Epithelial cell of esophagus (primary cell): ENCODE data around the gene CPT2.
A peak's percentile ranks its signal among the peaks of the same experiment; 100 is the strongest.

Experiments
- DNase-seq: peaks from one replicate; pipeline ENCODE4 v3.0.0; 2010; ENCODE audit warnings: low read depth
- H3K4me3 ChIP-seq: 2 replicates; pipeline ENCODE4 v1.5.1; 2011; ENCODE audit warnings: mild to moderate bottlenecking, low read length, control low read depth
- TF ChIP-seq, protein P1 (sequence below): IDR thresholded peaks from 2 replicates; pipeline ENCODE4 v1.5.1; 2011; ENCODE audit warnings: low read depth, mild to moderate bottlenecking, low read length, control low read depth, inconsistent platforms; ENCODE audit not compliant: insufficient read depth; ENCODE audit errors: missing control alignments

Gene CPT2

GRCh38 chr1:53196485-53197290 lies at the start of gene CPT2:
TSS of gene CPT2 (plus strand) at chr1:53196824. CDS start at chr1:53196944, 120 bp downstream.
- TF ChIP-seq, protein P1, sequence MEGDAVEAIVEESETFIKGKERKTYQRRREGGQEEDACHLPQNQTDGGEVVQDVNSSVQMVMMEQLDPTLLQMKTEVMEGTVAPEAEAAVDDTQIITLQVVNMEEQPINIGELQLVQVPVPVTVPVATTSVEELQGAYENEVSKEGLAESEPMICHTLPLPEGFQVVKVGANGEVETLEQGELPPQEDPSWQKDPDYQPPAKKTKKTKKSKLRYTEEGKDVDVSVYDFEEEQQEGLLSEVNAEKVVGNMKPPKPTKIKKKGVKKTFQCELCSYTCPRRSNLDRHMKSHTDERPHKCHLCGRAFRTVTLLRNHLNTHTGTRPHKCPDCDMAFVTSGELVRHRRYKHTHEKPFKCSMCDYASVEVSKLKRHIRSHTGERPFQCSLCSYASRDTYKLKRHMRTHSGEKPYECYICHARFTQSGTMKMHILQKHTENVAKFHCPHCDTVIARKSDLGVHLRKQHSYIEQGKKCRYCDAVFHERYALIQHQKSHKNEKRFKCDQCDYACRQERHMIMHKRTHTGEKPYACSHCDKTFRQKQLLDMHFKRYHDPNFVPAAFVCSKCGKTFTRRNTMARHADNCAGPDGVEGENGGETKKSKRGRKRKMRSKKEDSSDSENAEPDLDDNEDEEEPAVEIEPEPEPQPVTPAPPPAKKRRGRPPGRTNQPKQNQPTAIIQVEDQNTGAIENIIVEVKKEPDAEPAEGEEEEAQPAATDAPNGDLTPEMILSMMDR = no peak
- peak within 1 kb of the TSS; percentile 66 for H3K4me3 ChIP-seq
- peak; percentile 90 for DNase-seq

DNA sequence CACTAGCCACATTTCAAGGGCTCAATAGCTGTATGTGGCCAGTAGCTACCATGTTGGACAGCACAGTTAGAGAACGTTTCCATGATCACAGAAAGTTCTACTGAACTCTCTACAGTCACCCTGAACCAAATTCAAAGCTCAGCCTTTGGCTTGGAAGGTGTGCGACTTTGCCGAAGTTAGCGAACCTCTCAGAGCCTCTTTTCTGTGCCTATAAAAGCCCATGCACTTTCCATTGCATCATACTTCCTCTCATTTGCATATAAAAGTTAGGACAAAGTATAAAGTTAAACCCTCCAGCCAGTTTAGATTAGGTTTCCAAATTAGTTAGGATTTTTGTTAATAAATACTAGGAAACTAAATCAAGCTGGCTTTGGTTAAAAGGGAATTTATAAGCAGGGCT lies 49.5 kb upstream of the CPT2 start:
- no peak for DNase-seq
- TF ChIP-seq, protein P1 = no peak
- H3K4me3 ChIP-seq = no peak overlapping the region

- TF ChIP-seq, protein P1 = no peak
- peak; percentile 42 for DNase-seq
- H3K4me3 ChIP-seq = no peak overlapping the region
Measured at GRCh38 chr1:53148123-53148522, 48.5 kb upstream of the CPT2 start.

- TF ChIP-seq, protein P1 = no peak
- H3K4me3 ChIP-seq = no peak overlapping the region
- DNase-seq = peak; percentile 18
Measured at GRCh38 chr1:53153752-53154151, 42.9 kb upstream of the CPT2 start.

DNA sequence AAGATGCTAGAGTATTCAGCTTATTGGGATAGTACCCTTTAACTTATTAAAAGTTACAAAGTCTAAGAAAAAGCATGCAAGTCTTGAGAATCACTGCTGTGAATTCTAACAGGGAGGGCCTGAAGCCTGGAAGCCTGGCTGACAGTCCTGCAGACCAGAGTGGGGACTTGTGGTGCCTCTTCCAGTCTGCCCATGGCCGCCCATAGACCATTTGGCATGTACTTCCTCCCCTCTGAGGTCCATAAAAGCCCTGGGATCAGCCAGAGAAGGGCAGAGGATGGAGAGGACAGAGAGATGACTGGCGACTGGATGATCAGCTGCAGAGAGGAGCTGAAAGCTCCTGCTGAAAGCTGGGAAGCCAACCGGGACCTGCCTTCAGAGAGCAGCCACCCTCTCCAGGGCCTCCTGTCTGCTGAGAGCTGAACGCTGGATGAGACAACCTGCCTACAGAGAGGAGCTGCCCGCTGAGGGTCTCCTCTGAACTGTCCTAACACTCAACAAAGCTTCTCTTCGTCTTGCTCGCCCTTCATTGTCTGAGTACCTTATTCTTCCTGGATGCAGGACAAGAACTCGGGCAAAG lies 41.7 kb upstream of the CPT2 start:
- H3K4me3 ChIP-seq = no peak overlapping the region
- DNase-seq = no peak
- TF ChIP-seq, protein P1 = no peak

DNA sequence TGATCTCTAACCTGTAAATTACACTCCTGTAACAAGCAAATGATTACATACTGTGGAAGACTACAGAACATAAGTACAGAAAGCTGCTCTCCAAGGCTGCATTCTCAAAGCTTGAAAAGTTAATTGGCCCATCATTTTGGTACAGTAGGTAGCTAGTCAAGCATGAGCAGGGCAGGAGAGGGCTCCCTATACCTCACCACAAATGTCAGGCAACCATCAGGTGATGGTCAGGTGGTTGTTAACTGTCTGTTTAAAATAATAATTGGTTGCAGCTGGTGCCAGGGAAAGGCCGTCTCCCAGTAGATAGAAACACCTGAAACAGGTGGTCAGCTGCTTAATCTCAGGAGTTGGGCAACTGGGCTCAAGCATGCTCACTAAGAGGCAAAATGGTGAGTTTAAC lies 41.1 kb upstream of the CPT2 start:
- TF ChIP-seq, protein P1 = no peak
- H3K4me3 ChIP-seq = no peak overlapping the region
- DNase-seq = no peak
